GM20000 (cell line): ENCODE measurements around the gene RNF145.
A peak's percentile ranks its signal among the peaks of the same experiment; 100 is the strongest.
"Not testable (repeated sequence)": the region's sequence is repeated elsewhere in the genome, so short reads cannot be mapped to it uniquely, and the experiment has no call there.

ENCODE experiments used
- DNase-seq: peaks from one replicate; pipeline ENCODE4 v3.0.0; 2012; ENCODE audit warnings: low spot score
- TF ChIP-seq, protein P1 (sequence below): IDR thresholded peaks from 2 replicates; pipeline ENCODE4 v1.5.1; 2012; ENCODE audit warnings: mild to moderate bottlenecking, control low read depth; ENCODE audit errors: extremely low read depth, missing control alignments

Gene RNF145

DNA sequence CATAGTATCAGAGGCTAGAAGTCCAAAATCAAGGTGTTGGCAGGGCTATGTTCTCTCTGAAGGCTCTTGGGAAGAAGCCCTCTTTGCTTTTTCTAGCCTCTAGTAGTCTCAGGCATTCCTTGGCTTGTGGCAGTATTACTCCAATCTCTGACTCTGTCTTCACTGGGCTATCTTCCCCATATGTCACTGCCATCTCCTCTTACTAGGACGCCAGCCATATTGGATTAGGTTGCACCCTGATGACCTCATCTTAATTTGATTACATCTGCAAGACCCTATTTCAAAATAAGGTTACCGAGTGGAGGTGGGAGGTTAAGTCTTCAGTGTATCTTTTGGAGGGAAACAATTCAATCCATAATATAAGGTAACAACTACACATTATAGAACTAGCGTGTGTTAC, 88.3 kb downstream of the RNF145 start:
- no peak for DNase-seq
- TF ChIP-seq, protein P1, sequence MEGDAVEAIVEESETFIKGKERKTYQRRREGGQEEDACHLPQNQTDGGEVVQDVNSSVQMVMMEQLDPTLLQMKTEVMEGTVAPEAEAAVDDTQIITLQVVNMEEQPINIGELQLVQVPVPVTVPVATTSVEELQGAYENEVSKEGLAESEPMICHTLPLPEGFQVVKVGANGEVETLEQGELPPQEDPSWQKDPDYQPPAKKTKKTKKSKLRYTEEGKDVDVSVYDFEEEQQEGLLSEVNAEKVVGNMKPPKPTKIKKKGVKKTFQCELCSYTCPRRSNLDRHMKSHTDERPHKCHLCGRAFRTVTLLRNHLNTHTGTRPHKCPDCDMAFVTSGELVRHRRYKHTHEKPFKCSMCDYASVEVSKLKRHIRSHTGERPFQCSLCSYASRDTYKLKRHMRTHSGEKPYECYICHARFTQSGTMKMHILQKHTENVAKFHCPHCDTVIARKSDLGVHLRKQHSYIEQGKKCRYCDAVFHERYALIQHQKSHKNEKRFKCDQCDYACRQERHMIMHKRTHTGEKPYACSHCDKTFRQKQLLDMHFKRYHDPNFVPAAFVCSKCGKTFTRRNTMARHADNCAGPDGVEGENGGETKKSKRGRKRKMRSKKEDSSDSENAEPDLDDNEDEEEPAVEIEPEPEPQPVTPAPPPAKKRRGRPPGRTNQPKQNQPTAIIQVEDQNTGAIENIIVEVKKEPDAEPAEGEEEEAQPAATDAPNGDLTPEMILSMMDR: no peak

DNA sequence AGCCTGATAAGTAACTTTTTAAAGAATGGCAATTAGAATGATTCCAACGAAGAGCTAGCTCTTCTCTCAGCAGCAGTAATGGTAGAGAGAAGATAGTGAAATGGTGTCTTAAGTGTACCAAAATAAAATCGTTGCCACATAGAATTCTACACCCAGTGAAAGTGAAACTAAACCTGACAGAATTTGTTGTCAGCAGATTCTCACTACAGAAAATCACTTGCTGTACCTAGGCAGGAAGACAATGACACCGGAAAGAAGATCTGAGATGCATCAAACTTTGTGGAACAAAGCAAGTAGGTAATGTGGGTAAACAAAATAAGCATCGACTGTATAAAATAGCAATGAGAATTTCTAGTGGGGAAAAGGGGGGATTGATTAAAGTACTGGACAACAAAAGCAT, 88.9 kb downstream of the RNF145 start:
- TF ChIP-seq, protein P1: no peak
- peak; percentile 57 for DNase-seq

DNA sequence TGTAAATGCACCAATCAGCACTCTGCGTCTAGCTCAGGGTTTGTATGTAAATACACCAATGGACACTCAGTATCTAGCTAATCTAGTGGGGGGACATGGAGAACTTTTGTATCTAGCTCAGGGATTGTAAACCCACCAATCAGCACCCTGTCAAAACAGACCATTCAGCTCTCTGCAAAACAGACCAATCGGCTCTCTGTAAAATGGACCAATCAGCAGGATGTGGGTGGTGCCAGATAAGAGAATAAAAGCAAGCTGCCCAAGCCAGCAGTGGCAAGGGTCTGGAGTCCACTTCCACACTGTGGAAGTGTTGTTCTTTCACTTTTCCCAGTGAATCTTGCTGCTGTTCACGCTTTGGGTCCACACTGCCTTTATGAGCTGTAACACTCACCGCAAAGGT, 89.5 kb downstream of the RNF145 start:
- DNase-seq: not testable (repeated sequence)

DNA sequence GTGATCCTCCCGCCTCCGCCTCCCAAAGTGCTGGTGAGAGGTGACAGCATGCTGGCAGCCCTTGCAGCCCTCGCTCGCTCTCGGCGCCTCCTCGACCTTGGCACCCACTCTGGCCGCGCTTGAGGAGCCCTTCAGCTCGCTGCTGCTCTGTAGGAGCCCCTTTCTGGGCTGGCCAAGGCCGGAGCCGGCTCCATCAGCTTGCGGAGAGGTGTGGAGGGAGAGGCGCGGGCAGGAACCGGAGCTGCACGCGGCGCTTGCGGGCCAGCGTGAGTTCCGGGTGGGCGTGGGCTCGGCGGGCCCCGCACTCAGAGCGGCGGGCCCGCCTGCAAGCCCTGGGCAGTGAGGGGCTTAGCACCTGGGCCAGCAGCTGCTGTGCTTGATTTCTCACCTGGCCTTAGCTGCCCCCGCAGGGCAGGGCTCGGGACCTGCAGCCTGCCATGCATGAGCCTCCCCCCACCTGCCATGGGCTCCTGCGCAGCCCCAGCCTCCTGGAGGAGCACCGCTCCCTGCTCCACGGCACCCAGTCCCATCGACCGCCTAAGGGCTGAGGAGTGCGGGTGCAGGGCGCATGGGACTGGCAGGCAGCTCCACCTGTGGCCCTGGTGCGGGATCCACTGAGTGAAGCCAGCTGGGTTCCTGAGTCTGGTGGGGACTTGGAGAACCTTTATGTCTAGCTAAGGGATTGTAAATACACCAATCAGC, 90.2 kb downstream of the RNF145 start:
- DNase-seq: not testable (repeated sequence)

DNA sequence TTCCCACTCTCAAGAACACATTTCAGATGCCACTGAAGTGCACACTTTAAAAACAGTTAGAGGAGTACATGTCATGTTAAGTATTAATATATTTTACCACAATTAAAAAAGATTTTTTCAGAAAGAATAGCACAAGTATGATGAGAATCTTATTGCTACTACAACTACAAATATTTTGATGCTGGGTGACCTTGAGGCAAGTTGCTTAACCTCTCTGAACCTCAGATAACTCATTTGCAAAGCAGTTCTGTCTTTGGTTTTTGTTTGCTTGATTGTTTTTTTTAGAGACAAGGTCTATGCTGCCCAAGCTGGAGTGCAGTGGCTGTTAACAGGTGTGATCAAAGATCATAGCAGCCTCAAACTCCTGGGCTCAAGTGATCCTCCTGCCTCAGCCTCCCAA, 95.9 kb downstream of the RNF145 start:
- TF ChIP-seq, protein P1: no peak

DNA sequence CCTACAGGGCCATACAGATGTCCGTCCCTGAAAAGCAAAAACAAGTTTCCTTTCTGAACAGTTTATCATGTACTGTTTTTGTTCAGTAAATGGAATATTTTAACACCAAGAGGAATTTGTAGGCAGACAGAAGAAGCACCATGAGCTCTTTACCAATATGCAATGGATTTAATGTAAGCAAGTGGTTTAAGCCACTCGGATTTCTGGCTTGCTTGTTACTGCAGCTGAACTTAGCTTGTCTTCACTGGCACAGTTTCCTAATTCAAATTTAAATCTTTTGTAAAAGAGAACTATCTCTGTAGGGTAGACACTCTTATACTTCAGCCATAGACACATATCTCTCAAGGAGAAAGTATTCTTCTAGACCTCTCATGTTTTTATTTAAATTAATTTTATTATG, 96.9 kb downstream of the RNF145 start:
- TF ChIP-seq, protein P1: no peak
- DNase-seq: no peak

More for the DNA sequence above, 95.9 kb downstream of the RNF145 start:
- DNase-seq: no peak
